ENCODE measurements around the gene PITPNC1. TPM values are rescaled to one million over a fixed set of nuclear protein-coding genes. Genes with fewer than 3 reads are reported as not detected.

Gene PITPNC1
- polyA plus RNA-seq, 1 of the 3 experiments (the other 2 are of a cell fraction): 18.4 TPM

GRCh38 chr17:67619555-67619954 lies 242.5 kb downstream of the PITPNC1 start:
- H3F3A ChIP-seq (replicated peaks; ENCODE audit: insufficient read depth): peaks cover 4% of the 10 kb centered on the region
- ChIA-PET CTCF (interaction anchor here (0.9 to 1.9 kb wide), 6 partner anchors 10 to 240 kb away, joined by 3 to 7 read pairs (median 4); no protein-coding TSS in a partner anchor), POLR2A (no interaction called here)
- no peaks in the 10 kb centered on the region for H3K79me2 ChIP-seq (ENCODE audit: insufficient read depth)
- no peak overlapping the region for H3K9ac ChIP-seq
- WGBS (ENCODE audit: low lambda C conversion rate): 96% methylated on average over 9 of the region's 9 CpGs
- no peak overlapping the region for H3K27ac ChIP-seq (ENCODE audit: low read depth in 2 of 2, low read length in 1 of 2)
- H3K9me3 ChIP-seq: no peaks in the 10 kb centered on the region
- H3K36me3 ChIP-seq (replicated peaks in 1 of 2; ENCODE audit: control insufficient read depth in 1 of 2, insufficient read depth in 2 of 2, low read length in 1 of 2): no peaks in the 10 kb centered on the region
- H4K20me1 ChIP-seq (ENCODE audit: insufficient read depth): no peaks in the 10 kb centered on the region
- H3K4me1 ChIP-seq (ENCODE audit: control insufficient read depth in 1 of 2, insufficient read depth in 2 of 2, low read depth in 1 of 2, low read length in 1 of 2): peaks cover 0 to 3% of the 10 kb centered on the region in 2 experiments; a peak in 1 of 4 replicates
- no peak overlapping the region for H2AFZ ChIP-seq (ENCODE audit: low read depth)
- no peak for DNase-seq
- H3K27me3 ChIP-seq (ENCODE audit: insufficient read depth): no peaks in the 10 kb centered on the region
- no peak for TF ChIP-seq USF1 (IDR thresholded peaks at IDR 0.05; ENCODE audit: borderline replicate concordance, low read depth)
- no peak for TF ChIP-seq GATA2 (CRISPR knock-in tag; IDR thresholded peaks at IDR 0.05)
- TF ChIP-seq TCF12 (IDR thresholded peaks at IDR 0.05): no peak
- TF ChIP-seq YY1 (IDR thresholded peaks at IDR 0.05; ENCODE audit: low read depth): no peak
- TF ChIP-seq MXI1 (IDR thresholded peaks at IDR 0.05; ENCODE audit: low read depth, low read length): no peak
- TF ChIP-seq ELF1 (IDR thresholded peaks at IDR 0.05): no peak
- no peak for TF ChIP-seq ZBTB33 (IDR thresholded peaks at IDR 0.05; ENCODE audit: borderline replicate concordance, low read depth)
- TF ChIP-seq FOXM1 (IDR thresholded peaks at IDR 0.05; ENCODE audit: low read depth): no peak
- H3K9me2 ChIP-seq: no peaks in the 10 kb centered on the region
- H3K4me3 ChIP-seq (ENCODE audit: low read depth in 2 of 2, low read length in 1 of 2): no peak overlapping the region
- no peak overlapping the region for H3K4me2 ChIP-seq

GRCh38 chr17:67620088-67620487 lies 243.0 kb downstream of the PITPNC1 start:
- no peaks in the 10 kb centered on the region for H3K9me2 ChIP-seq
- POLR2A ChIA-PET: no interaction called here
- H3K4me3 ChIP-seq (ENCODE audit: low read depth in 2 of 2, low read length in 1 of 2): no peak overlapping the region
- no peaks in the 10 kb centered on the region for H4K20me1 ChIP-seq (ENCODE audit: insufficient read depth)
- no peak overlapping the region for H2AFZ ChIP-seq (ENCODE audit: low read depth)
- CTCF ChIA-PET: interaction anchor here (0.8 to 1.9 kb wide), 9 partner anchors 9 to 241 kb away, joined by 3 to 7 read pairs (median 4); no protein-coding TSS in a partner anchor
- no peaks in the 10 kb centered on the region for H3K9me3 ChIP-seq
- WGBS (ENCODE audit: low lambda C conversion rate): 93% methylated on average over 8 of the region's 8 CpGs
- no peak overlapping the region for H3K9ac ChIP-seq
- H3K79me2 ChIP-seq (ENCODE audit: insufficient read depth): no peaks in the 10 kb centered on the region
- no peak overlapping the region for H3K4me2 ChIP-seq
- no peak overlapping the region for H3K27ac ChIP-seq (ENCODE audit: low read depth in 2 of 2, low read length in 1 of 2)
- DNase-seq: no peak
- H3K4me1 ChIP-seq (ENCODE audit: control insufficient read depth in 1 of 2, insufficient read depth in 2 of 2, low read depth in 1 of 2, low read length in 1 of 2): no peaks in the 10 kb centered on the region; a peak in 1 of 4 replicates
- H3K36me3 ChIP-seq (replicated peaks in 1 of 2; ENCODE audit: control insufficient read depth in 1 of 2, insufficient read depth in 2 of 2, low read length in 1 of 2): no peaks in the 10 kb centered on the region
- peaks cover 4% of the 10 kb centered on the region for H3F3A ChIP-seq (replicated peaks; ENCODE audit: insufficient read depth)
- TF ChIP-seq MXI1 (IDR thresholded peaks at IDR 0.05; ENCODE audit: low read depth, low read length): no peak
- H3K27me3 ChIP-seq (ENCODE audit: insufficient read depth): no peaks in the 10 kb centered on the region

GRCh38 chr17:67620636-67621035 lies 243.6 kb downstream of the PITPNC1 start:
- ChIA-PET CTCF (interaction anchor here (0.8 to 1.9 kb wide), 7 partner anchors 8 to 242 kb away, joined by 3 to 7 read pairs (median 3); no protein-coding TSS in a partner anchor), POLR2A (no interaction called here)
- Histone ChIP-seq H3K79me2 (ENCODE audit: insufficient read depth) (no peaks in the 10 kb centered on the region), H3K9ac (no peak overlapping the region), H3K36me3 (replicated peaks in 1 of 2; ENCODE audit: control insufficient read depth in 1 of 2, insufficient read depth in 2 of 2, low read length in 1 of 2) (no peaks in the 10 kb centered on the region), H3K9me2 (no peaks in the 10 kb centered on the region), H3K9me3 (no peaks in the 10 kb centered on the region), H2AFZ (ENCODE audit: low read depth) (no peak overlapping the region), H4K20me1 (ENCODE audit: insufficient read depth) (no peaks in the 10 kb centered on the region), H3K4me3 (ENCODE audit: low read depth in 2 of 2, low read length in 1 of 2) (no peak overlapping the region), H3K4me2 (no peak overlapping the region), H3K4me1 (ENCODE audit: control insufficient read depth in 1 of 2, insufficient read depth in 2 of 2, low read depth in 1 of 2, low read length in 1 of 2) (no peaks in the 10 kb centered on the region; a peak in 1 of 4 replicates), H3F3A (replicated peaks; ENCODE audit: insufficient read depth) (peaks cover 4% of the 10 kb centered on the region), H3K27me3 (ENCODE audit: insufficient read depth) (no peaks in the 10 kb centered on the region), H3K27ac (ENCODE audit: low read depth in 2 of 2, low read length in 1 of 2) (no peak overlapping the region)
- TF ChIP-seq GATA2 (CRISPR knock-in tag; IDR thresholded peaks at IDR 0.05) (no peak), SIN3A (IDR thresholded peaks at IDR 0.05; ENCODE audit: borderline replicate concordance, low read depth, low read length) (no peak), EP300 (IDR thresholded peaks at IDR 0.05; ENCODE audit: borderline replicate concordance in 1 of 2, low read depth in 1 of 2, low read length in 1 of 2) (no peak)
- DNase-seq: no peak
- WGBS (ENCODE audit: low lambda C conversion rate): 89% methylated on average over 7 of the region's 8 CpGs
